DMS 273 treated with DMSO at 0.1 percent for 48 hours (cell line): ENCODE data around the gene CCDC13.

ENCODE experiments used
- DNase-seq: peaks from one replicate; lab custom pipeline; 2025; lab: John Stamatoyannopoulos, UW

The CCDC13 gene

DNA sequence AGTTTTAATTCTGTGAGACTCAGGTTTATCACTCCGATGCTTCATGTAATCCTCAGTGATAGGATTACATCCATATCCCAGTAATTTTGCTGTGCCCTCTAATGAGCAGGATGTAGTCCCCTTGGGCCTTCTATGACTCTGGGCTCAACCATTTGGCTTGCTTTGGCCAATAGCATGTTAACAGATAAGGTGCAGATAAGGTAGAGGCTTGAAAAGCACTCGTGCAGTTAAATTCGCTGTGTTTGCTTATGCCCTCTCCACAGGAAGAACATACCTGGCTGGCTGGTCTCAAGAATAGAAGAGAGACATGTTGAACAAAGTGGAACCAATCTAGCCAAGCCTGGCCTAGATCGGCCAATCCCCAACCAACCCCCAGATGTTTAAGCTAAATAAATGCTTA is 20.1 kb downstream of the CCDC13 start:
- no peak for DNase-seq

- DNase-seq, result no peak
These were observed 20.6 kb downstream of the CCDC13 start for GRCh38 chr3:42752441-42752840.

DNA sequence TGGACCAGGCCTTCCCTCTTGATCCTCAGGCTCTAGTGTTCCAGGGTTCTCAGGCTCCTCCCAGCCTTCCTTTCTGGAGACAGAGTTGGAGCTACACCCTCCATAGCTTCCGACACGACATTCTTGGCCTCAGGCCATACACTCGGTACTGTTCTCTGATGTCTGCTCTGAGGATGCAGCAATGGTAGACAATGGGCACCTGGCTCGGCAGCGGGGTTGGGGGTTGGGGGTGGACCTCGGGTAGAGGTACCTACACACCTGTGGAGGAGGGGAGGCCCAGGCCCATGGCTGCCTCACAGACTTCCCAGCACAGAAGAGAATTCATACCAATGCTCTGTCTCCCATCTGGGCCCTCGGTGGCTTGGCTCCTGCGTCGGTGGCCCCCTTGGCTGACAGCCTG is 21.4 kb downstream of the CCDC13 start:
- DNase-seq, result no peak

DNA sequence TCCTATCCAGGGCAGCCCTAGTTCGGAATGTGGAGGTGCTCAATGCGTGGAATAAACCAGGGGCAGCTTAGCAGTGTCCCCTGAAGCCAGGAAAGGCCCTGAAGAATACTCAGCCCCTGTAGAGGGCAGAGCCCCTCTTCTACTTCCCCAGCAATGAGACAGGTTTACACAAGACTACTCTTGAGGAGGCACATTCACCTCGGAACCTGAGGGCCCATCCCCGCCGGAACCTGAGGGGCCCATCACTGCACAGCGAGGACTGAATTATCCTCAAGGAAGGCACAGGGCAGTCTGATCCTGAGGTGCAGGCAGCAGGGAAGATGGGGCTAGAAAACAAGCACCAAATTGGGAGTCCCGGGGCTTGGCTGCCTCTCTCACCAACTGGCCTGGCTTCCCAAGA is 22.2 kb downstream of the CCDC13 start:
- DNase-seq, result no peak

- DNase-seq, result no peak
These were observed 23.3 kb downstream of the CCDC13 start for GRCh38 chr3:42749753-42750231.

- DNase-seq, result no peak
These were observed 23.9 kb downstream of the CCDC13 start for GRCh38 chr3:42749025-42749752.

GRCh38 chr3:42747581-42747980 is 25.5 kb downstream of the CCDC13 start:
- DNase-seq, result no peak

DNA sequence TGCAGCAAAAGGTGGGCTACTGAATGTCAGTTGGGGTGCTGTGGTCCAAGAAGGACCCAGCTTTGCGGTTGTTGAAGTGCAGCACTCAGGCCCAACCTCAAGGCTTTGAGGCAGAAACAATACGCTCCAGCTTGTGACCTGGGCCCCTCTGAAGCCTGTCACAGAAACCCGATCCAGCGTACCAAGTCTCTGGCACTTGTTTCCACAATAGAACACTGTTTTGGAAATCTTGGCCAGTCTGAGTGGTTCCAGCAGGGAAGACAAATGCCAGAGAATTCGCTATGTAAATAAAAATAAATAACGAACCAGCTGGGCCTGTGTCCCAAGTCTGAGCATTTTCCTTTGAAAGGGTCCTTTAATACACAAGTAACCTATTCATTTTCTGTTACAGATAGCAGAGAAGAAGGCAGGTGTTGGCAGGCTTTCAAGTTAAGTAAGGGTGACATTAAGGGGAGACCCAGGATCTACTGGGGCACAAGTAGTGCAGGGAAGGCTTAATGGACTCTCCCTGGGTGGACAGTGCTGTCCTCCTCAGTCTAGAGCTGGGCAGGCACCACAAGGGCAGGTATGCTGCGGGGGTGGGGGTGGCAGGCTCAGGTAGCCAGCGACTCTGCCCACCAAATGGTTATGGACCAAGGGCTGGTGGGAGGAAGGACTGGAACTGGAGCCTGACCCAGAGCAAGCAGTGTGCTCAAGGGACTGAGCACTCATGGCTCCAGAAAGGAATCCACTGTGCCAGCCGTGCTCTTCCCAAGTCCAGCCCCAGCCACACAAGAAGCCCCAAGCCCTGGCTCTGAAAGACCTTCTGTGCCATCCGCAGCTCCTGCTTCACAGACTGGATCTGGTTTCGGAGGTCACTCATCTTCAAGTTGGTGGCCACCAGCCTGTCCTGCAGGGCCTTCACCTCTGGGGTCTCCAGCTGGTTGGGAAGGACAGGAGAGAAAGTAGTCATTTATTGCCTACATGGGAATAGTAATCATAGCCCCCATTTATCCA is 26.3 kb downstream of the CCDC13 start:
- DNase-seq, result no peak

DNA sequence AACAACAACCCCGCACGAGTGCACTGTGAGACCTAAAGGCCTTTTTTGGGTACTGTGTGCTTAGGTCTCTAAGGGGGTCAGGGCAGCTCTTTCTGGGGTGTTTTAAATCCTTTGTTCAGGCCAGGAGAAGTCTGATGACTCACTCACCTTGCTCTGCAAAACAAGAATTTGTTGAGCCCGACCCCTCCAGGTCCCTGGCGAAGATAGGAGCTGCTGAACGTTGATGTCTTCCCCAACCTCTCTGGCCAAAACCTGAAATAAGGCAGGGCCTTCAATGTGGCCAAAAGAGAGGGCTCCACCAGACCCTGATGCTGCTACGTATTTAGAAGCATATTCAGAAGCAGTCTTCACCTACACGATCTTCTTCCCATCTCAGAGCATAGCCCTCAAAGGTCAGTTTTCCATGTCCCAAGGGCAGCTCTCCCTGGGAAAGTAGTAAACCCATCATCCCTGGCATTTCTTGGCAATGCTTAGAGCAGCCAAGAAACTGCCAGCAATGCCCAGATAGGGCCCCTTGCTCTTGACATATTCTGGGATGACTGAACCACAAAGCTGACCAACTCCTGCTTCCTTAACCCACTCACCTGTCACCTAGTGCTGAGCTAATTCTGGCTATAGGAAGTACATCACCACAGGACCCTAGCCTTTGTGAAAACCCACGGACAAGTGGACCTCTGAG is 27.1 kb downstream of the CCDC13 start:
- no peak for DNase-seq

- no peak for DNase-seq
These were observed 27.7 kb downstream of the CCDC13 start for GRCh38 chr3:42745291-42745745.

DNA sequence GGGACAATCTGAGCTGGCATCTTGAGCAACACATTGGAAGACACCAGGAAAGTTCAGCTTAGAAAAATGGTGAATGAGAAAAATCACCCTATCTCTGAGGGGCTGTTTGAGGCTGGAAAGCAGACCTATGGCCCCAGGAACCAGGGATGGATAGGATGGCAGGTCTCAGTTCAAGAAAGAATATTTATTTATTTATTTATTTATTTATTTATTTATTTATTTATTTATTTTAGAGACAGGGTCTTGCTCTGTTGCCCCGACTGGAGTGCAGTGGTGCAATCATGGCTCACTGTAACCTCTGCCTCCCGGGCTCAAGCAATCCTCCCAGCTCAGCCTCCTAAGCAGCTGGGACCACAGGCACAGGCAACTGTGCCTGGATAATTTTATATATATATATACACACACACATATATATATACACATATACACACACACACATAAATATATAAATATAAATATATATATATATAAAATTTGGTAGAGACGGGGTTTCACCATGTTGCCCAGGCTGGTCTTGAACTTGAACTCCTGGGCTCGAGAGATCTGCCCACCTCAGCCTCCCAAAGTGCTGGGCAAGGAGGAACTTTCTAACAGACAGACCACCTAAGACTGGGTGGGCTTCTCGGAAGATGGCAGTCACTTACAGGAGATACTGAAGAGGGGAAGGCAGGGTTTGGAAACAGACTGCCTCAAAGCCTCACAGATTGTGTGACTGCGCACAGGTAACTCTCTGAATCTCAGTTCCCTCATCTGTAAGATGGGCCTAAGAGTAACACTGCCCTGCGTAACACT is 29.7 kb downstream of the CCDC13 start:
- no peak for DNase-seq

DNA sequence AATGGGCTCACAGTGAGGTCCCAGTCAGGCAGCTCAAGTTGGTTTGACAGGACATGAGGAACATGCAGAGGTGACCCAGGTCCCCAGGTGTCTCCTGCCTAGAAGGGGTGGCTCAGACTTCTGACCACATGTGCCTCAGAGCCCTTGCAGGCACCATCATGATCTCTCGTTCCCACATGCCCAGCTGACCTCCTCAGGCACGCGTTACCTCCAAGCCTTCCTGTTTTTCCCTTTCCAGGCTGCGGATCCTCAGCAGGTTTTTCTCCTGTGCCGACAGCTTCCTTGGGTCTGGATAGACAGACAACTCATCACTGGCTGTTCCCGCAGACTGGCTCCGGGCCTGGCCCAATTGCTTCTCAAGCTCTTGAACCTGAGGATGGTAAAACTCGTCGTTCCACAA is 30.4 kb downstream of the CCDC13 start:
- DNase-seq, result no peak

- DNase-seq, result no peak
These were observed 30.8 kb downstream of the CCDC13 start for GRCh38 chr3:42742259-42742658.

DNA sequence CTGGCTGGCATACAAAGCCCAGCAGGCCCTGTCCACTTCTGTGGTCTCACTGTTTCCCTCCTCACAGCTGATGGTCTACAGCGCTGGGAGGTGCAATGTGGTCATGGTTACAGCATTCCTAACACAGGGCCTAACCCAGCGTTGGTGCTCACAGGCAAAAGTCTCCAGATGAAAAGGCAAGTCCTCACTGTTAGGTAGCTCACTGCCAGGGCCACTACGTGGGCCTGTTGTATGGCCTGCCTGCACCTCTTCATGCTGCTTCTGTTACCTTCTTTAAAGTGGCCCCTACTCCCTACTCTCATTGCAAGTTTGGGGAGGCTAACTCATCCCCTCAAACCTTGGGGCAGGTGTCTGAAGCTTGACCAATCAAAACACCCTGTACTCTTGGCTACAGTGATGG is 31.3 kb downstream of the CCDC13 start:
- DNase-seq, result no peak

DNA sequence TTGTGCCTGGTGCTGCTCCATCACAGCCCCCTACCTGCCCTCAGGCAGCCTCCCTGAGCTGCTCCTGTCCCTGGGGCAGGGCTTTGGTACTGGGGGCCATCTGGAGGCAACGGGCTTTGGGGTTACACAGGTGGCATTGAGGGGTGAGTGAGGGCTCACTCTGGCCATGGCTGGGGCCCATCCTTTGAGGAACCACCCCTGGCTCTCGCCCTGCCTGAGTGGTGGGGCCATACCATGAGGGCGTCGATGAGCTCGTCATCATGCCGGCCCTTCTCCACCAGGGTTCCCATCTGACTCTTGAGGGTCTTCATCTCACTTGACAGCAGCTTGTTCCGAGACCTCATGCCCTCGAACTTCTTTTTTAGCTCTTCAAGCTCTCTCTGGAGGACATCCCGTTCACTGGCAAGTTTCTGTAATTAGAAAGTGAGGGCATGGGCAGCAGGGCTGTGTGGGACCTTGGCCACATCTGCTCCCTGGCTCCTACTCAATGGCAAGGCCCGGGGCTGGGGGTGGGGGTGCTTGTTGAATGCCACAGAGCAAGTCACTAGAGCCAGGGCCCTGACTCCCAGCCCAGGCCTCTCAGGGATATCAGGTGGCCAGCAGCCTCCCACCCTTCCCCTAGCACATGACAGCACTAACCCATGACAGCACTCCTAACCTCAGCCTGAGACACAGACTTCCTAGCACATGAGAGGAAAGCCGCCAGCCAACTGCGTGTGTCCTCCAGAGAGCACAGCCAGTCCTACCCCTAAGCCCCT is 33.5 kb downstream of the CCDC13 start:
- no peak for DNase-seq

GRCh38 chr3:42736531-42736930 is 36.5 kb downstream of the CCDC13 start:
- DNase-seq, result no peak

- no peak for DNase-seq
These were observed 37.0 kb downstream of the CCDC13 start for GRCh38 chr3:42736081-42736480.

GRCh38 chr3:42735615-42736014 is 37.4 kb downstream of the CCDC13 start:
- no peak for DNase-seq

DNA sequence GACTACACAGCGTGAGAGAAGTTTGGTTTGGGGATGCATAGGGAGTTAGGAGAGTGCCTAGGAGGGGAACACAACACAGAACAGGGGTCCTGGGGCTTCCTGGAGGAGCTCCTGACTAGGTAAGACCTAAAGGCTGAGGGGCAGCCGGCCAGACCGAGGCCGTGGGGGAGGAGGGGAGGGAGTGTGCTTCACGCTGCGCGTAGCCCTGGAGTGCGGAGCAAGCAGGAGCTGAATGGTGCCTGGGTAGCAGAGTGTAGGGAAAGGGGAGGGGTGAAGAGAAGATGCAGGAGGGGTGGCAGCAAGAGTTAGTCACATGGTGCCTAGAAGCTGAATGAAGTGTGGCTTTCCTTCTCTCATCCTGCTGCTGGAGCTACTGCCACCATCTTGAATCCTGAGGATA is 38.0 kb downstream of the CCDC13 start:
- DNase-seq, result no peak

DNA sequence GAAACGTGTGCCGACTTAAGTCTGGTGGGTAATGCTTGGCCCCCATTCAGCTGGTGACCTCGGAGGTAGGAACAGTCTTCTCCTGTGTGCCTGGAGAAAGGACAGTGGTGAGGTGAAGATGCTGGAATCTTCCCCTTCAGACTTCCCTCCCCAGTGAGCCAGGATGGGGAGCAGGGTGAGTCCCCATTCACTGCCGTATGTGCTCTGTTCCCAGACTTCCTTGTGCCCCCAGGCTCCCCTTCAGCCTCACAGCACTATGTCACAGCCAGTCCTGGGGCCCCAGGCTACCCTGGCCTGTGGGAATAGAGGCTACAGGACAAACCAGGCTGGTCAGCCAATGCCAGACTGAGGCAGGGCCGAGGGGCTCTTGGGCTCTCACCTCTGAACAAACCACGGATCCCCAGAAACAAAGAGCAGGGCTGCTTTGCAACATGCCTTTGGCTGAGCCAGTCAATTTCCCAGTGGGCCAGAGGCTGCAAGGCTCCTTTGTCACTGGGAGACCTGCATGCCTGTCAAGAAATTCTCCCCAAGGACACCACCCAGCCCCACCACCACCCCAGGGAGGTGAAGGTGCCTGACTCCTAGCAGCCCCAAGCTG is 38.7 kb downstream of the CCDC13 start:
- DNase-seq, result no peak
